A549 (cell line): ENCODE data around the gene FAM78A. TPM values are rescaled to one million over a fixed set of nuclear protein-coding genes. Genes with fewer than 3 reads are reported as not detected.

Source experiments
- ATAC-seq, 2 experiments: fragments of 200-7000 bp in 1 of 2; fragments of >200 bp in 1 of 2; cut with Nextera tagmentation in 1 of 2; cut with Tn5 transposase in 1 of 2; 3 replicates each; pipeline versions ENCODE4 v1.8.0 to v1.9.1; 2018 to 2020; ENCODE audit warnings: mild to moderate bottlenecking in 1 of 2, moderate library complexity in 1 of 2
- CTCF ChIA-PET: fragments of 300-600 bp; sonication (Branson Sonifier 250); formaldehyde crosslinking; extraction: SDS; loops from one replicate; lab custom pipeline; 2021; ENCODE audit warnings: antibody characterized with exemption, inconsistent platforms; lab: Yijun Ruan, JAX
- POLR2A ChIA-PET: fragments of 350-600 bp; formaldehyde crosslinking; extraction: SDS; loops from one replicate; lab custom pipeline; 2021; ENCODE audit warnings: antibody characterized with exemption, inconsistent platforms; lab: Yijun Ruan, JAX
- DNase-seq, 2 experiments: peaks; one replicate each; pipeline versions ENCODE4 v3.0.0 to v3.0.0-alpha.2; 2011 to 2016; ENCODE audit warnings: low read depth in 1 of 2, low spot score in 1 of 2
- FAIRE-seq: peaks from 2 replicates; lab custom pipeline; 2011; peaks lifted over from hg19 to GRCh38; lab: Jason Lieb, UNC
- H3K27ac ChIP-seq, 2 experiments: fragments of >200 bp; sonication (Bioruptor Twin); formaldehyde crosslinking; 3 replicates each; pipeline ENCODE4 v1.5.1; 2016 to 2017
- H3K4me1 ChIP-seq: fragments of >200 bp; sonication (Bioruptor Twin); formaldehyde crosslinking; 3 replicates; pipeline ENCODE4 v1.6.1; 2016
- H3K4me2 ChIP-seq: fragments of >200 bp; sonication (Bioruptor Twin); formaldehyde crosslinking; 3 replicates; pipeline ENCODE4 v1.6.1; 2016
- H3K4me3 ChIP-seq: fragments of >200 bp; sonication (Bioruptor Twin); formaldehyde crosslinking; 3 replicates; pipeline ENCODE4 v1.5.1; 2016
- H3K9me3 ChIP-seq: fragments of >200 bp; sonication (Bioruptor Twin); formaldehyde crosslinking; 3 replicates; pipeline ENCODE4 v1.6.1; 2016
- ATOH8 ChIP-seq: fragments of 250-450 bp; sonication (Bioruptor Pico); IDR thresholded peaks from 2 replicates; pipeline ENCODE4 v1.5.0; 2020; ENCODE audit warnings: low read depth, mild to moderate bottlenecking, moderate library complexity
- BHLHE40 ChIP-seq: IDR thresholded peaks from 2 replicates; pipeline ENCODE4 v1.6.1; 2012; ENCODE audit warnings: low read depth, low read length, inconsistent platforms
- CBX8 ChIP-seq: fragments of 200-600 bp; sonication (generic); IDR thresholded peaks from 2 replicates; pipeline ENCODE4 v1.6.1; 2016
- CTCF ChIP-seq: fragments of >200 bp; sonication (Bioruptor Twin); formaldehyde crosslinking; IDR thresholded peaks from 3 replicates; pipeline ENCODE4 v1.5.1; 2016
- E2F6 ChIP-seq: IDR thresholded peaks from 2 replicates; pipeline ENCODE4 v1.6.1; 2012; ENCODE audit warnings: low read depth, borderline replicate concordance
- EHF ChIP-seq: fragments of 250-450 bp; sonication (Bioruptor Pico); IDR thresholded peaks from 2 replicates; pipeline ENCODE4 v1.5.0; 2020; ENCODE audit warnings: mild to moderate bottlenecking
- EHMT2 ChIP-seq: fragments of 200-600 bp; sonication (generic); IDR thresholded peaks from 2 replicates; pipeline ENCODE4 v1.6.1; 2016; ENCODE audit warnings: antibody characterized with exemption, low read depth, mild to moderate bottlenecking, moderate library complexity
- ESRRA ChIP-seq: fragments of 150-350 bp; IDR thresholded peaks from 2 replicates; pipeline ENCODE4 v1.6.1; 2014; ENCODE audit warnings: mild to moderate bottlenecking, low read length, borderline replicate concordance
- HDAC2 ChIP-seq: fragments of 200-600 bp; sonication (generic); IDR thresholded peaks from 2 replicates; pipeline ENCODE4 v1.6.1; 2016
- JUNB ChIP-seq: fragments of >200 bp; sonication (Bioruptor Twin); formaldehyde crosslinking; IDR thresholded peaks from 2 replicates; pipeline ENCODE4 v1.6.1; 2016
- MAX ChIP-seq: IDR thresholded peaks from 2 replicates; pipeline ENCODE4 v1.6.1; 2012
- MYC ChIP-seq: IDR thresholded peaks from 2 replicates; pipeline ENCODE4 v1.6.1; 2012; ENCODE audit warnings: mild to moderate bottlenecking, inconsistent platforms, low read length, improper control_type of control experiment, borderline replicate concordance
- NPAS2 ChIP-seq: fragments of 250-450 bp; sonication (Bioruptor Pico); IDR thresholded peaks from 2 replicates; pipeline ENCODE4 v1.8.0; 2022; ENCODE audit warnings: mild to moderate bottlenecking, moderate library complexity, borderline replicate concordance
- RAD21 ChIP-seq, 2 experiments: fragments of >200 bp in 1 of 2; sonication (Bioruptor Twin) in 1 of 2; formaldehyde crosslinking in 1 of 2; IDR thresholded peaks in 1 of 2; conservative IDR thresholded peaks in 1 of 2; 2 replicates in 1 of 2; 3 replicates in 1 of 2; pipeline ENCODE4 v1.6.1; 2012 to 2018; ENCODE audit warnings: inconsistent platforms in 1 of 2
- RCOR1 ChIP-seq: fragments of 150-350 bp; IDR thresholded peaks from 2 replicates; pipeline ENCODE4 v1.6.1; 2014; ENCODE audit warnings: antibody characterized with exemption, low read length, low read depth
- RNF2 ChIP-seq: fragments of 200-600 bp; sonication (generic); IDR thresholded peaks from 2 replicates; pipeline ENCODE4 v1.6.1; 2016; ENCODE audit warnings: low read depth, mild to moderate bottlenecking, antibody characterized with exemption, moderate library complexity, borderline replicate concordance
- SMC3 ChIP-seq: fragments of >200 bp; sonication (Bioruptor Twin); formaldehyde crosslinking; IDR thresholded peaks from 3 replicates; pipeline ENCODE4 v1.6.1; 2018; ENCODE audit warnings: inconsistent platforms
- SREBF2 ChIP-seq: fragments of 450-650 bp; IDR thresholded peaks from 2 replicates; pipeline ENCODE4 v1.6.1; 2014; ENCODE audit warnings: mild to moderate bottlenecking, moderate library complexity
- ZSCAN20 ChIP-seq: fragments of 250-450 bp; sonication (Bioruptor Pico); IDR thresholded peaks from 2 replicates; pipeline ENCODE4 v1.8.0; 2022; ENCODE audit warnings: mild to moderate bottlenecking, moderate library complexity
- WGBS: methylation state at CpG from one replicate; pipeline ENCODE4 v1.1.6; 2017; ENCODE audit errors: missing lambda C conversion rate; 5-methylcytosine and 5-hydroxymethylcytosine counted together
- polyA plus RNA-seq, 4 experiments: library from polyadenylated mRNA; depleted of rRNA in 3 of 4; stranded (reverse); fragments of >200 nt; fragmentation: RNase III in 1 of 4; extraction: RNeasy Plus Mini Kit Qiagen cat#74134 plus additional on column Dnase treatment in 1 of 4; gene quantifications; 2 replicates in 3 of 4; 3 replicates in 1 of 4; pipeline ENCODE4 v1.2.3, GENCODE V29; 2011 to 2017
- TF ChIP-seq, protein P1 (sequence below): IDR thresholded peaks from 2 replicates; pipeline ENCODE4 v1.6.1; 2012
- TF ChIP-seq, protein P2 (sequence below): fragments of 150-350 bp; IDR thresholded peaks from 2 replicates; pipeline ENCODE4 v1.6.1; 2014; ENCODE audit warnings: low read depth, mild to moderate bottlenecking, low read length
- TF ChIP-seq, protein P3 (sequence below): fragments of 200-600 bp; sonication (generic); IDR thresholded peaks from 2 replicates; pipeline ENCODE4 v1.6.1; 2016; ENCODE audit warnings: antibody characterized with exemption, mild to moderate bottlenecking, moderate library complexity

FAM78A gene
- polyA plus RNA-seq, 2 of the 4 experiments (the other 2 are of a cell fraction): 0.44 to 0.50 TPM

DNA sequence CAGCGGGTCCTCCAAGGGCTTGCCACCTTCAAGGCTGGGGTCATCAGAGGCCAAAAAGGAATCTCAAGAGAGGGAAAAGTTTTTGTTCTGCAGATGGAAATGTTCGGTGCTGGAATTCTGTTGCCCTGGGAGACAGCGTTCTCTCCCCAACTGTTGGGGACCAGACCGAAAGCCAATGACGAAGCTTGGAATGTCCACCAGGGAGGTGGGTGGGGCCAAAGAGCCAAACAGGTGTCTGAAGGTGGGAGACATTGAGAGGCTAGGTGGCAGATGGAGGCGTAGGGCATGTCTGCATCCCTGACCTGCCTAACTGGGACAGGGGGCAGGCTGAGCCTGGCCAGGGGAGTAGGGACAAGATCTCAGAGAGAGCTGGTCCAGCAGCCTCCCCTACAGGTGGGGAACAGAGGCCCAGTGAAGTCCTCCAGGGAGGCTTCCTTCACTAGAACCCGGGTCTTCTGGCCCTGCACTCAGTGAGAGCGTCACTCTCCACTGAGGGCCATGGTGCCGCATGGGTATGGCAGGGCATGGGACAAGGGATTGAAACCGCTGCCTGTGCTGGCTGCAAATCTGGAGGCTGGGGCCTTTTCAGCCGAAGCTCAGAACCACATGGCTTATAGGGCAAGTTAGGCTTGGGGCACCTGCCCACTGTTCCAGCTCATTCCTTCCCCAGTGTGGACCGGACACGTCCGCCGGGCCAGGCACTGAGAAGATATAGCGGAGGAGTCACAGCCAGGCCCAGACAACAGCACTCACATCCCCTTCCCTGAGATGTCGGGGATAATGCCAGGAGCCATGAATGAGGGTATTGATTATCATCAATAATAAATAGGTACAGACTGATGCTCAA, 5.0 kb upstream of the FAM78A start:
- Histone ChIP-seq H3K4me2 (no peak overlapping the region), H3K27ac (no peak overlapping the region), H3K4me1 (no peaks in the 10 kb centered on the region; the same call in 2 of the 3 replicates), H3K9me3 (no peaks in the 10 kb centered on the region), H3K4me3 (no peak overlapping the region)
- ChIA-PET POLR2A (interaction anchor here (0.5 kb wide), 1 partner anchor 1127 kb away, joined by 4 read pairs; no protein-coding TSS in a partner anchor), CTCF (interaction anchor here (1.0 to 3.2 kb wide), 2 partner anchors 11 to 54 kb away, joined by 4 to 12 read pairs; no protein-coding TSS in a partner anchor)
- no peak for ATAC-seq
- no peak for FAIRE-seq
- DNase-seq: no peak
- 63% methylated on average over 15 of the region's 17 CpGs for WGBS
- TF ChIP-seq, protein P1, sequence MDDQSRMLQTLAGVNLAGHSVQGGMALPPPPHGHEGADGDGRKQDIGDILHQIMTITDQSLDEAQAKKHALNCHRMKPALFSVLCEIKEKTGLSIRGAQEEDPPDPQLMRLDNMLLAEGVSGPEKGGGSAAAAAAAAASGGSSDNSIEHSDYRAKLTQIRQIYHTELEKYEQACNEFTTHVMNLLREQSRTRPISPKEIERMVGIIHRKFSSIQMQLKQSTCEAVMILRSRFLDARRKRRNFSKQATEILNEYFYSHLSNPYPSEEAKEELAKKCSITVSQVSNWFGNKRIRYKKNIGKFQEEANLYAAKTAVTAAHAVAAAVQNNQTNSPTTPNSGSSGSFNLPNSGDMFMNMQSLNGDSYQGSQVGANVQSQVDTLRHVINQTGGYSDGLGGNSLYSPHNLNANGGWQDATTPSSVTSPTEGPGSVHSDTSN: no peak
- TF ChIP-seq RAD21 (conservative IDR thresholded peaks at IDR 0.05 in 1 of 2, IDR thresholded peaks at IDR 0.05 in 1 of 2): no peak
- TF ChIP-seq HDAC2: no peak
- TF ChIP-seq ESRRA: no peak
- no peak for TF ChIP-seq BHLHE40
- no peak for TF ChIP-seq ATOH8
- no peak for TF ChIP-seq EHMT2
- no peak for TF ChIP-seq RCOR1

GRCh38 chr9:131280660-131281059, 4.3 kb upstream of the FAM78A start:
- 36% methylated on average over 3 of the region's 3 CpGs for WGBS
- ChIA-PET POLR2A (interaction anchor here (0.5 kb wide), 1 partner anchor 1126 kb away, joined by 4 read pairs; no protein-coding TSS in a partner anchor), CTCF (interaction anchor here (0.8 to 3.2 kb wide), 2 partner anchors 55 to 234 kb away, joined by 3 to 12 read pairs; no protein-coding TSS in a partner anchor)
- no peaks in the 10 kb centered on the region; the same call in 2 of the 3 replicates for H3K4me1 ChIP-seq
- no peak overlapping the region for H3K4me3 ChIP-seq
- H3K27ac ChIP-seq: no peak overlapping the region
- no peak for TF ChIP-seq EHMT2
- no peak for TF ChIP-seq ZSCAN20 (CRISPR knock-in tag)
- TF ChIP-seq, protein P2, sequence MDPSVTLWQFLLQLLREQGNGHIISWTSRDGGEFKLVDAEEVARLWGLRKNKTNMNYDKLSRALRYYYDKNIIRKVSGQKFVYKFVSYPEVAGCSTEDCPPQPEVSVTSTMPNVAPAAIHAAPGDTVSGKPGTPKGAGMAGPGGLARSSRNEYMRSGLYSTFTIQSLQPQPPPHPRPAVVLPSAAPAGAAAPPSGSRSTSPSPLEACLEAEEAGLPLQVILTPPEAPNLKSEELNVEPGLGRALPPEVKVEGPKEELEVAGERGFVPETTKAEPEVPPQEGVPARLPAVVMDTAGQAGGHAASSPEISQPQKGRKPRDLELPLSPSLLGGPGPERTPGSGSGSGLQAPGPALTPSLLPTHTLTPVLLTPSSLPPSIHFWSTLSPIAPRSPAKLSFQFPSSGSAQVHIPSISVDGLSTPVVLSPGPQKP: no peak
- no peak for TF ChIP-seq NPAS2 (CRISPR knock-in tag)
- no peak for TF ChIP-seq EHF (CRISPR knock-in tag)
- TF ChIP-seq JUNB: no peak
- TF ChIP-seq SMC3: no peak
- TF ChIP-seq E2F6: no peak
- no peak for TF ChIP-seq MYC
- TF ChIP-seq SREBF2: no peak
- TF ChIP-seq CBX8: no peak
- TF ChIP-seq MAX: no peak
- TF ChIP-seq RNF2: no peak
- no peak for TF ChIP-seq ATOH8
- TF ChIP-seq CTCF: no peak
- no peak for TF ChIP-seq RAD21 (conservative IDR thresholded peaks at IDR 0.05 in 1 of 2, IDR thresholded peaks at IDR 0.05 in 1 of 2)
- TF ChIP-seq, protein P3, sequence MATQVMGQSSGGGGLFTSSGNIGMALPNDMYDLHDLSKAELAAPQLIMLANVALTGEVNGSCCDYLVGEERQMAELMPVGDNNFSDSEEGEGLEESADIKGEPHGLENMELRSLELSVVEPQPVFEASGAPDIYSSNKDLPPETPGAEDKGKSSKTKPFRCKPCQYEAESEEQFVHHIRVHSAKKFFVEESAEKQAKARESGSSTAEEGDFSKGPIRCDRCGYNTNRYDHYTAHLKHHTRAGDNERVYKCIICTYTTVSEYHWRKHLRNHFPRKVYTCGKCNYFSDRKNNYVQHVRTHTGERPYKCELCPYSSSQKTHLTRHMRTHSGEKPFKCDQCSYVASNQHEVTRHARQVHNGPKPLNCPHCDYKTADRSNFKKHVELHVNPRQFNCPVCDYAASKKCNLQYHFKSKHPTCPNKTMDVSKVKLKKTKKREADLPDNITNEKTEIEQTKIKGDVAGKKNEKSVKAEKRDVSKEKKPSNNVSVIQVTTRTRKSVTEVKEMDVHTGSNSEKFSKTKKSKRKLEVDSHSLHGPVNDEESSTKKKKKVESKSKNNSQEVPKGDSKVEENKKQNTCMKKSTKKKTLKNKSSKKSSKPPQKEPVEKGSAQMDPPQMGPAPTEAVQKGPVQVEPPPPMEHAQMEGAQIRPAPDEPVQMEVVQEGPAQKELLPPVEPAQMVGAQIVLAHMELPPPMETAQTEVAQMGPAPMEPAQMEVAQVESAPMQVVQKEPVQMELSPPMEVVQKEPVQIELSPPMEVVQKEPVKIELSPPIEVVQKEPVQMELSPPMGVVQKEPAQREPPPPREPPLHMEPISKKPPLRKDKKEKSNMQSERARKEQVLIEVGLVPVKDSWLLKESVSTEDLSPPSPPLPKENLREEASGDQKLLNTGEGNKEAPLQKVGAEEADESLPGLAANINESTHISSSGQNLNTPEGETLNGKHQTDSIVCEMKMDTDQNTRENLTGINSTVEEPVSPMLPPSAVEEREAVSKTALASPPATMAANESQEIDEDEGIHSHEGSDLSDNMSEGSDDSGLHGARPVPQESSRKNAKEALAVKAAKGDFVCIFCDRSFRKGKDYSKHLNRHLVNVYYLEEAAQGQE: no peak
- TF ChIP-seq, protein P1: no peak
- ATAC-seq (no peak), DNase-seq (no peak), FAIRE-seq (no peak)
- H3K9me3 ChIP-seq: no peaks in the 10 kb centered on the region
- H3K4me2 ChIP-seq: no peak overlapping the region
